ENCODE data around the gene GRIP2.

GRIP2 gene

DNA sequence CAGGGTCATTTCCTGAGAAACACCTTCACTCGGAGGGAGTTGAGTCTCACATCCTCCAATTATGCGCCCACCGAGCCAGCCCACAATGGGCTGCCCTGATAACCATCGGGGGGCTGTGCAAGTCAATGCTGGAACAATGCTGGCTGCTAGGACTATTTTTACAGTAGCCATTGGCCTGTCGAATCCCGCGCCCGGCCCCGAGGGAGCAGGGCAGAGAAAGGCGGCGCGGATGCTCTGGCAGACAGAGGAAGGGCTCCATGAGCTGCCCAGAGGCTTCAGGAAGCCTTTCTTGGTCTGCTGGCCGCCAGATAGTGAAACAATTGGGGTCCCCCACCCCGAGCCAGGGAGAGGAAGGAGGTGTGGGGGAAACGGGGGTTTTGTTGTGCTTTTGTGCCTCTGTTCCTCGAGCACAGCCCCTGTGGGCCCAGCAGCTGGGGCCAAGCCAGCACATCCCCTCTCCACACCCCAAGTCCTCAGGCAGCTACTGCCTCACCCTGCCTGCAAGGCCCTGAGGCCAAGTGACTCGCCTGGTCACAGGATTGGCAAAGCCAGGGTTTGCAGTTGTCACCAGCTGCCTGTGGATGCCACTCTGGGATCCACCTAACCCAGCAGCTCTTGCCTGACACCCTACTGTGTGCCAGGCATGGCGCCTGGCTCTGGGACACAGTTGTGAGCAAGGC is 98.8 kb downstream of the GRIP2 start:
- no peak for DNase-seq (ENCODE audit: extremely low spot score)
- POLR2A ChIA-PET: no interaction called here
- CTCF ChIA-PET: interaction anchor here (1.1 to 3.0 kb wide), 7 partner anchors 9 to 180 kb away, joined by 3 to 10 read pairs (median 5); no protein-coding TSS in a partner anchor

DNA sequence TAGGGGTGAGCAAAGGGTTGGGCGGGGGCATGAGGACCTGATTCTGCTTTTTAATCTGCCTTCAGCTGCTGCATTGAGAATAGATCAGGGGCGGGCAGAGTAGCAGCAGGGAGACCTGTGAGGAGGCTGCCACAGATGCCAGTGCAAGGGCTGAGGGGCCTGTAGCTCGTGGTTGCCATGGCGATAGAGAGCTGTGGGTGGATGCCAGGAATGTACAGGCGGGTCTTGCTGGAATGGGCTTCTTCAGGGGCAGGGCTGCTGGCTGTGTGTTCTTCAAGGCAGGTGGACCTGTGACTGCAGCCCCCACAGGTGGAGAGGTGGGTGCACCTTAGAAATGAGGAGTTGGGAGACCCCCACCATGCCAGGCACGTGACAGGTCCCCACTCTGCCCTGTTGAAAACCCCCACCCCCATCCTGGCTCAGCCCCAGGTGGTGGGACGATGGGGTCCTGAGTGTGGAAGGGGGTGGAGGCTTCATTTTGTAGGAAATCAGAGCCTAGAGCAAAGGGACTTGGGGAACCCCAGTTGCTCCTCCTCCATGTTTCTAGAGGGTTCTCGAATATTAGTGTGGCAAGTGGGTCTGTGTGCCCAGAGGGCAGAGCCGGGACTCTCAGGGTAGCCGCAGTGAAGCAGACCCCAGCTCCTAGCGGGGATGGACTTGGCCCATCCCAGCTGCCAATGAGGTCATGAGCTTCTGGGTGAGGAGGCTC is 99.5 kb downstream of the GRIP2 start:
- CTCF ChIA-PET: interaction anchor here (1.8 to 3.0 kb wide), 3 partner anchors 18 to 21 kb away, joined by 5 to 10 read pairs (median 9); no protein-coding TSS in a partner anchor
- POLR2A ChIA-PET: no interaction called here
- TF ChIP-seq, protein P1, sequence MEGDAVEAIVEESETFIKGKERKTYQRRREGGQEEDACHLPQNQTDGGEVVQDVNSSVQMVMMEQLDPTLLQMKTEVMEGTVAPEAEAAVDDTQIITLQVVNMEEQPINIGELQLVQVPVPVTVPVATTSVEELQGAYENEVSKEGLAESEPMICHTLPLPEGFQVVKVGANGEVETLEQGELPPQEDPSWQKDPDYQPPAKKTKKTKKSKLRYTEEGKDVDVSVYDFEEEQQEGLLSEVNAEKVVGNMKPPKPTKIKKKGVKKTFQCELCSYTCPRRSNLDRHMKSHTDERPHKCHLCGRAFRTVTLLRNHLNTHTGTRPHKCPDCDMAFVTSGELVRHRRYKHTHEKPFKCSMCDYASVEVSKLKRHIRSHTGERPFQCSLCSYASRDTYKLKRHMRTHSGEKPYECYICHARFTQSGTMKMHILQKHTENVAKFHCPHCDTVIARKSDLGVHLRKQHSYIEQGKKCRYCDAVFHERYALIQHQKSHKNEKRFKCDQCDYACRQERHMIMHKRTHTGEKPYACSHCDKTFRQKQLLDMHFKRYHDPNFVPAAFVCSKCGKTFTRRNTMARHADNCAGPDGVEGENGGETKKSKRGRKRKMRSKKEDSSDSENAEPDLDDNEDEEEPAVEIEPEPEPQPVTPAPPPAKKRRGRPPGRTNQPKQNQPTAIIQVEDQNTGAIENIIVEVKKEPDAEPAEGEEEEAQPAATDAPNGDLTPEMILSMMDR (IDR thresholded peaks at IDR 0.05; ENCODE audit: control extremely low read depth, extremely low read depth, low read depth, missing control alignments): no peak
- DNase-seq (ENCODE audit: extremely low spot score): no peak

More for the DNA sequence above, 98.8 kb downstream of the GRIP2 start:
- TF ChIP-seq, protein P1 (IDR thresholded peaks at IDR 0.05; ENCODE audit: control extremely low read depth, extremely low read depth, low read depth, missing control alignments): no peak

DNA sequence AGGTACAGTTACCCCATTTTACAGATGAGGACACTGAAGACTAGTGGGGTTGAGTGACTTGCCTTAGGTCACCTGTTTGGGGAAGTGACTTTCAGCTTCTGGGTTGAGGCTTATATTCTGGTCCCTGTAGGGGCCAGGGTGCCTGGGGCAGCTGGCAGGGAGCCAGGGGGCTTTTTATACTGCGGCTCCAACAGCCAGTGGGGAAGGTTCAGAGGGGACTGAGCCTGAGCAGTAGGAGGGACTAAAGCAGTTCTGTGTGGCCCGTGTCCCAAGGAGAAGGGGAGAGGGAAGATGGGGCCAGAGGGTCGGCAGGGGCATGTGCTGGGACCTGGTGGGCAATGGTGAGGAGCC is 100.0 kb downstream of the GRIP2 start:
- DNase-seq (ENCODE audit: extremely low spot score): no peak
- TF ChIP-seq, protein P1 (IDR thresholded peaks at IDR 0.05; ENCODE audit: control extremely low read depth, extremely low read depth, low read depth, missing control alignments): no peak
- POLR2A ChIA-PET: no interaction called here
- CTCF ChIA-PET: interaction anchor here (1.3 to 3.0 kb wide), 4 partner anchors 10 to 36 kb away, joined by 3 to 10 read pairs (median 8); no protein-coding TSS in a partner anchor

DNA sequence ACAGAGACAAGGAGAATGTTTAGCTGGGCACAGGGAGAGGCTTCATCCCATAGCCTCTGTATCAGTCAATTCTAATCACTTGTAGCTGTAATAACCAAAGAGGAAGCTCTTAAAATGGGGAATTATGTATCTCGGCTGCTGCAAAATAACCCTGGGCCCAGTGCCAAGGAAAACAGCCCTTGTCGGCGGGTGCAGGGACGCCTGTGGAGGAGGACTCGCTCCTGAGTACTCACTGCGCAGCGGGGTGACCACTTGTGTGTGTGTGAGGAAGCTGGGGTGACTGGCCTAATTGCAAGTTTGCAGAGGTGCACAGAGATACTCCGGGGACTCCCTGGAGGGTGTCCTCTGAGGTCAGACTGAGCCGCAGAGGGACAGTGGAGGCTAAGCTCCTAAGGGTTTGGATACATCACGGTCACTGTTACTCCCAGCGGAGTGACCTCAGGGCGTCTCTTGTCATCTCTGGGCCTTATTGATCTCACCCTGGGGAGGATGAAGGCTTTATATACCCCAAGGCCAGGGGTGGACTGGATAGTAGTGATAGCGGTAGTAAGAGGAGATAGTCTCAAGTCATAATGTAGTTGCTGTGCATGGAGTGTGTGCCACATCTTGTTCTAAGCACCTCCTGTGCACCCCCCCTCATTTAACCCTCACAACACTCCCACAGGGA is 100.5 kb downstream of the GRIP2 start:
- CTCF ChIA-PET: interaction anchor here (1.0 to 3.0 kb wide), 10 partner anchors 9 to 48 kb away, joined by 3 to 10 read pairs (median 3); no protein-coding TSS in a partner anchor
- TF ChIP-seq, protein P1 (IDR thresholded peaks at IDR 0.05; ENCODE audit: control extremely low read depth, extremely low read depth, low read depth, missing control alignments): no peak

More for the DNA sequence above, 100.5 kb downstream of the GRIP2 start:
- no peak for DNase-seq (ENCODE audit: extremely low spot score)
- POLR2A ChIA-PET: no interaction called here
